GM21381 (cell line): ENCODE measurements around the gene PXYLP1.

ENCODE experiments used
- ATAC-seq: cut with Tn5 transposase; IDR thresholded peaks from one replicate; pipeline ENCODE4 v1.9.1; 2021; ENCODE audit warnings: mild to moderate bottlenecking, moderate library complexity; ENCODE audit not compliant: unreplicated experiment

The PXYLP1 gene

DNA sequence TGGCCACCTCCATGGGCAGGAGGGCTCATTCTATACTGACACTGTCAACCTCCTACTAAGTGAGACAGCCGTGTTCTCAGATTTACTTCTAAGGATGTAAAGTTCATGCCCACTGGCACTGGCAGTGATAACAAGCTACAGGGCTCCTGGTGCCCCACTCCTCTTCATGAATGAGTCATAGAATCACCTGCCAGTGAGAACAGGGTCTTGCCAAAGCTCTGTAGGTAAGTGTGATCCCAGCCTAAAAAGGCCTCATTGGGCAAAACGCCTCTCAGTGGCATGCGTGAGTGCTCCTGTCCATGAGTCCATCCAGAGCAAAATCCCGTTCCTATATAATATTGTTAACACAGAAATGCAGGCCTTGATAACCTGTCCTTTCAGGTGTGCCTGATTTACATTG, 17.4 kb downstream of the PXYLP1 start:
- ATAC-seq = no peak

GRCh38 chr3:141250342-141250741, 18.7 kb downstream of the PXYLP1 start:
- no peak for ATAC-seq

GRCh38 chr3:141250828-141251227, 19.2 kb downstream of the PXYLP1 start:
- ATAC-seq = no peak

DNA sequence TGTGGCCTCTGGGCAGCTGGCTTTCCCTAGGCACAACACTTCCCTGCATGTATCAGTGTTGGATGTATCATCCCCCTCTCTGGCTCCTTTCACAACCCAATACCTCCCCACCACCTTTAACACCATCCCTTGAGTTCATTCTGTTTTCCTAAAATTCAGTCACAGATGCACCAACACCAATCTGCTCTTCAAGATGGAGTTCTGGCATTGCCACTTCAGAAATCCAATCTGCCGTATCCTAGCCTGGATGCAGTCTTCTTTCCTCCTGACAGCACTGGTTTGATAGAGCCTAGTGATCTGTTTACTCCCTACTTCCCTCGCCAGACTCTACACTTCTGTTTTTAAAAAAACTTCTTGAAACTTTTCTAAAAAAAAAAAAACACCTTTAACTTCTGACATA, 21.7 kb downstream of the PXYLP1 start:
- no peak for ATAC-seq

- ATAC-seq = no peak
Observed at GRCh38 chr3:141253811-141254210, 22.2 kb downstream of the PXYLP1 start.

DNA sequence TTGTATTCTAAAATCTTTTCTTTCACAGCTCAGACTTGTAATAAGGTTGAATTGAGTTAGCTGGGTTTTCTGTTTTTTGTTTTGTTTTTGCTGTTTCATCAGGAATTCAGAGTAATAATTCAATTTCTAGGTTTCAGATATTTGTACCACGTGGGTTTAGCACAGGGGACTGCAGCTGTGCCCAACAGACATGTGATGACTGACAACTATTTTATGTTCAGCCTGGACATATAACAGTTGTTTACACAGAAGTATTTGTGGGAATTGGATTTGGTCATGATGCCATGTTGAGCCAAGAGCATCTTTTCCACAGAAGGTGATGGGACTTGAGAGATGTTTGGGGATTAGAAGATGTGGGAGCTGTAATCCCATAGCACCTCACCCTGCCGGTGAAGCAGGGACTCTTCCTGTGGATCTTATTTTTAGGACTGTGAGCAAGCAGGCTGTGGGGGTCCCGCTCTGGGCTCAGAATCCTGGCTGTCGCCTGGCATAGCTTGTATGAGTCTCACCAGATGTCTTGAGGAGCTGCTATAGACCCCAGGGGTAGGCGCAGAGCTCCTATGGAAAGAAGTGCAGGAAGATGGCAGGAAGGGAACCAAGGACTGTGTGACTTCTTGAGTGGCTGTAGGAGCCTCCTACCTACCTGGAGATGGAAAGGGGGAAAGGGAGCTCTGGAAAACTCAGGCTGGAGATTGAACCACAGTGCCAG, 23.7 kb downstream of the PXYLP1 start:
- no peak for ATAC-seq

GRCh38 chr3:141255846-141256261, 24.2 kb downstream of the PXYLP1 start:
- ATAC-seq = no peak

DNA sequence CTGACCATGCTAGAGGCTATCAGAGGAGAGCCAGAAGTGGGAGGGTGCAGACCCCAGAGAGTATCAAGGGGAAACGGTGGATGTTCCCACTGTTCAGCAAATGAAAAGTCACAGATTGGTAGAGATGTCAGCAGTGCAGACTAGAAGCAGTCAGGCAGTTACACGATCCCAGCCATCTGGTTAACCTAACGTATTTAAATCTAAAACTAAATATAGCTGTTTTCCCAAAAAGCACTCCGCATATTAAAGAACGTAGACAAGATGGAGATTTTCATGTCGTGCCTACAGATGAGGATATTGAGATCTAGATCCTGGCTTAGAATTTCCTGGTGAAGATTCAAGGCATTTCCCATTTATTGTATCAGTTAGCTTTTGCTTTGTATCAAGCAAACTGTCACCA, 25.2 kb downstream of the PXYLP1 start:
- ATAC-seq = no peak

- no peak for ATAC-seq
Observed at GRCh38 chr3:141257961-141258360, 26.3 kb downstream of the PXYLP1 start.

GRCh38 chr3:141258973-141259372, 27.3 kb downstream of the PXYLP1 start:
- no peak for ATAC-seq

DNA sequence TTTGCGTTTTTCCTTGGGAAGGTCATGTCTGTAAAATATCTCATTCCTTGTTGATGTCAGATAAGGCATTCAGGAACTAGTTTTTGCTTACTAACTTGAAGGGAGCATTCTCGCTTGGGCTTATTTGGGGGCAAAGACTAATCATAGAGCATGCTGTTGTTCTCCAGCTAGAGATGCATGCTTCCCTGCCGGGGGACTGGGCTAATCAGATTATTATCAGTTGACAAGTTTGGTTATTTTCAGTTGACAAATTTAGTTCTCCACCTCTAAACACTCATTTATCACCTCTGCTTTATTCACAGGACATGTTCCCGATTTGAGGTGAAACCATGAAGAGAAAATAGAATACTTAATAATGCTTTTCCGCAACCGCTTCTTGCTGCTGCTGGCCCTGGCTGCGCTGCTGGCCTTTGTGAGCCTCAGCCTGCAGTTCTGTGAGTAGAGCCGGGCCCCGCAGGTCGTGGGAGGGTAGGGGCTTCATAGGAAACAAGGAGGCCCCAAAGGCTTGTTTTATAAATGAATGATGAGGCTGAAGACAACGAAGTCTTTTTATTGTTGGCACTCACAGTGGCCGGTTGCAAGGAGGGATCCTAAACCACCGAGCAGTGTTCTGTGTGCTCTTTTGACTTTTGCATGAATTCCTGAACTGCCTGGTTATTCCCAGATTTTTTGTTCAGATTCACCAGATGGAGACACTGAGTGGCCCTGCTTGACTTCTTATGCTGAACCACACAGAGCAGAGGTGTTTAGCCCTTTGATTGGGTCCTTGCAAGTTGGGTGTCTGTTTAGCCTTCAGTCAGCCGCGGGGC, 28.4 kb downstream of the PXYLP1 start:
- no peak for ATAC-seq

- ATAC-seq = no peak
Observed at GRCh38 chr3:141260630-141260927, 29.0 kb downstream of the PXYLP1 start.

GRCh38 chr3:141261472-141262307, 30.1 kb downstream of the PXYLP1 start:
- no peak for ATAC-seq

DNA sequence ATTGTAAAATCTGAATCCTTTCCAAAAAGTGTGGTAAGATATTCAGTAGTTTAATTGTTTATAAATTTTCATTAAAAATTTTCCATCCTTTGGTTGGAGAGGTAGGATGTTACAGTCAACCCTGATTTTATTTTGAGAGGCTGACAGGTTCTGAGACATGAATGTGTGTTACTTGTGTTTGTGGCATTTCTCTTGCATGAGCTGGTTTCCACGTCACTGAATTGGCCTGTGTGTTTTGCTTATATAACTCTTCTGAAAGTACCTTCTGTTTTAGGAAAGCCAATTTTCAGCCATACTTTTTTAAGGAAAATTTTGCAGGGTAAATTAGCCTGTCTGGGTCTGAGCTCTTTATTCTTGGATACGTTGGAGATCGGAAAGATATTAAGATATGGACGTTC, 30.7 kb downstream of the PXYLP1 start:
- ATAC-seq = no peak

GRCh38 chr3:141266186-141266585, 34.6 kb downstream of the PXYLP1 start:
- ATAC-seq = no peak

DNA sequence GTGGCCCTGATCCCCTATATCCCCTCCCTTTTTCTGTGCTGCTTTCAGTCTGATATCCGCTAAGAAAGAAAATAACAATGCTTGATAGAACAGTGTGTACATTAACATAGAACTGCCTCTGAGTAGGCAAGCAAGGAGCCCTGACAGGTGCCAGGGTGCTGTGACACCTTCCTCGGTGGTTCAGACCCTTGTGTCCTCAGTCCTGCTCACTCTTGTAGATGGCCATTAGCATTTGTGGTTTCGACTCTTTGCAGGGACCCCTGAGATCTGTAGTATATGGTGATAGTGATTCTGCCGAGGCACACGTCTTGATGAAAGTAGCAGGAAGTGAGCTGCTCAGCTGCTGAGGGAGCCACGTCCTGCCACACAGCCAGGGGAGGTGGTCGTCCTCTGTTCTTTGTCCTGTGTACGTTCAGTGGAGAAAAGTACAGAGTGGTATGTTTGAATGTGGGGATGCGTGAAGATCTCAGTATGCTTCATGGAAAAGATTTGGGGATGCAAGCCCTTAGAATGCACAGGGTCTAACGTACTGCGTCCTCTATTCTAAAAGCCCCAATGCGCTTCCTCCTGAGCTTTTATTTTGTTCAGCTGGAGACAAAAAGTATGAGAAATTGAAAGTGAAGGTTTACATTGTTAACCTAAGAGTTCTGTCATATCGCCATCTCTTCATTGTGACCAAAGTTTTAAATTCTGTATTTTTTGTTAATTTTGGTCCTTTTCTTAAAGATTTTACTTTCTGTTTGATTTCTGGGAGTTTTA, 35.4 kb downstream of the PXYLP1 start:
- no peak for ATAC-seq

DNA sequence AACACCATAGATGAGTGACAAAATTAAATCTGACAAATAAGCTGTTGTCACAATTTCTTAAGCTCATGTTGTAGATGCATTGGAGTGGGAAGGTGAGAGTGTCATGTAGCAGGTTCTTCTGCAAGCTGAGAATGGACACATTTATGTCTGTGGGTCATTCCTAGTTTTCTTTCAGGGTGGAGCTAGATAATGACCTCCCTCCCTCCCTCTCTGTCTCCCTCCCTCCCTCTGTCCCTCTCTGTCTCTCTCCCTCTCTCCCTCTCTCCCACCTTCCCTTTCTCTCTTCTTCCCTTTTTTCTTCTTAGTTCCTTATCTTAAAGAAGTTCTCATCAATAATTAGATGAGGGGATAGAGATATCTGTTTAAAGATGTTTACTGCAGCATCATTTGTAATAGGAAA, 36.0 kb downstream of the PXYLP1 start:
- no peak for ATAC-seq

DNA sequence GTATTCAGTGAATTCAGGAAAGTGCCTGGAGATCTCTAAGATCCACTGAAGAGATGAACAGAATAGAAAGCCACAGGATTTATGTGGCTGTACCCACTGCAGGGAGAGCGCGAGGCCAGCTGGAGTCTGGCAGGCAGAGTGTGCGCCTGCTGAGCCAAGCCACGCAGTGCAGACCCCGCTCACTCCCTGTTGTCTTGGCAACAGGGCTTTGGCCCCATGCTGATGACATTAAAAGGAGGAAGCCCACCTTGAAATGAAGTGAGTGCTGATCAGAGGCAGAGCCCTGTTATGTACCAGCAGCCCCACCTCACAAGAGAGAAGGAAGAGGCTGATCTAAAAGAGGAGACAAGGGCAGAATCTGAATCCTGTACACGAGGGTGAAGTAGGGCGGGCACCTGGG, 36.7 kb downstream of the PXYLP1 start:
- no peak for ATAC-seq

GRCh38 chr3:141268791-141269190, 37.2 kb downstream of the PXYLP1 start:
- no peak for ATAC-seq

- ATAC-seq = no peak
Observed at GRCh38 chr3:141269961-141270360, 38.3 kb downstream of the PXYLP1 start.
